ENCODE results near the gene CCL27.

DNA sequence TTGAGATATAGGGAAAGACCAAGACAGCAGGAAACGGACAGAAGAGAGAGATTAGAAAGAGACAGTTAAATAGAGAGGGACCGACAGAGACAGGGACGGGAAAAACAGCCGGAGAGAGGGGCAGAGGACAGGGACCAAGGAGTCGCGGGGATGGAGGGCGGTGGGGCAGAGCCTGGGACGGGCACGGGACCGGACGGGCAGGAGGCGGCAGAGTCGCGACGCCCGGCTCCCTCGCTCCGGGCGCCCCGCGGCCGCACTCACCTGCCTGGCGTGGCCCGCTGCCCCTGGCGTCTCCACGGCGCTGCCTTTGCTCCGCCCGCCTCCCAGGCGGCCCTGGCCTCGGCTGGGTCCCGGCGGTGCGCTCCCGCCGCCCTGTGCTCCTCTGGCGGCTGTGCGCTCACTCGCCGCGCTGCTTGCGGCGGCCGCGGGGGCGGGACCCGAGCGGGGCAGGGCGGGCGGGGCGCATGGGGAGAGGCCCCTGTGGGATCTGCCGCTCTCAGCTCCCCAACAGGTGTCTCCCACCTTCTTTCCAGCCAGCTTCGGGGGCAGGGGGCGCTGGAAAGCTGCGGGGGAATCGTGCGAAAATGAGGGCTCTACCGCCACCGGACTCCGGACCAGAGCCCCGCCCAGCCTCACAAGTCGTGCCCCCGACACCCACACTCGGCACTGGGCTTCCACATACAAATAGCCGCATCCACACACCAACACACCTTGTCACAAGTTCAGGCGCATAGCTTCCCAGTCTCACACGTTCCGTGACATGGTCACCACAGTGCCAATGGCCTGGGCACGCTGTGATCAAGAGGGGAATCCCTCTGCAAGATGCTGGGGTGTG is 33.6 kb downstream of the CCL27 start, which contains the start of gene ARID3C:
- TF ChIP-seq, protein P1, sequence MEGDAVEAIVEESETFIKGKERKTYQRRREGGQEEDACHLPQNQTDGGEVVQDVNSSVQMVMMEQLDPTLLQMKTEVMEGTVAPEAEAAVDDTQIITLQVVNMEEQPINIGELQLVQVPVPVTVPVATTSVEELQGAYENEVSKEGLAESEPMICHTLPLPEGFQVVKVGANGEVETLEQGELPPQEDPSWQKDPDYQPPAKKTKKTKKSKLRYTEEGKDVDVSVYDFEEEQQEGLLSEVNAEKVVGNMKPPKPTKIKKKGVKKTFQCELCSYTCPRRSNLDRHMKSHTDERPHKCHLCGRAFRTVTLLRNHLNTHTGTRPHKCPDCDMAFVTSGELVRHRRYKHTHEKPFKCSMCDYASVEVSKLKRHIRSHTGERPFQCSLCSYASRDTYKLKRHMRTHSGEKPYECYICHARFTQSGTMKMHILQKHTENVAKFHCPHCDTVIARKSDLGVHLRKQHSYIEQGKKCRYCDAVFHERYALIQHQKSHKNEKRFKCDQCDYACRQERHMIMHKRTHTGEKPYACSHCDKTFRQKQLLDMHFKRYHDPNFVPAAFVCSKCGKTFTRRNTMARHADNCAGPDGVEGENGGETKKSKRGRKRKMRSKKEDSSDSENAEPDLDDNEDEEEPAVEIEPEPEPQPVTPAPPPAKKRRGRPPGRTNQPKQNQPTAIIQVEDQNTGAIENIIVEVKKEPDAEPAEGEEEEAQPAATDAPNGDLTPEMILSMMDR (conservative IDR thresholded peaks at IDR 0.05; ENCODE audit: low read length): no peak
- TF ChIP-seq EZH2phosphoT487 (IDR thresholded peaks at IDR 0.05; ENCODE audit: borderline replicate concordance): no peak
